HEK293 (cell line): ENCODE results near the gene RORB.

ENCODE experiments used
- CTCF ChIA-PET: fragments of 350-600 bp; formaldehyde crosslinking; extraction: SDS; loops from one replicate; lab custom pipeline; 2021; ENCODE audit warnings: antibody characterized with exemption; lab: Yijun Ruan, JAX
- POLR2A ChIA-PET: fragments of 300-600 bp; formaldehyde crosslinking; extraction: SDS; loops from one replicate; lab custom pipeline; 2020; ENCODE audit warnings: antibody characterized with exemption, inconsistent platforms; lab: Yijun Ruan, JAX
- H3K27ac ChIP-seq: fragments of 200-500 bp; sonication (Bioruptor generic); 2 replicates; pipeline ENCODE4 v1.5.1; 2014; ENCODE audit warnings: low read depth, low read length, control low read depth, inconsistent platforms; ENCODE audit errors: extremely low read depth
- H3K36me3 ChIP-seq, 2 experiments: fragments of 200-500 bp in 1 of 2; sonication (Bioruptor generic) in 1 of 2; 1 replicate in 1 of 2; 2 replicates in 1 of 2; pipeline ENCODE4 v1.5.1; 2014 to 2017; ENCODE audit warnings: inconsistent platforms in 2 of 2, low read length in 2 of 2; ENCODE audit not compliant: control insufficient read depth in 2 of 2, insufficient read depth in 1 of 2
- H3K4me1 ChIP-seq: fragments of 200-500 bp; sonication (Bioruptor generic); 2 replicates; pipeline ENCODE4 v1.5.1; 2014; ENCODE audit warnings: mild to moderate bottlenecking, low read length, inconsistent platforms; ENCODE audit not compliant: control insufficient read depth, insufficient read depth
- H3K4me3 ChIP-seq: 2 replicates; pipeline ENCODE4 v1.5.1; 2011; ENCODE audit warnings: low read depth, mild to moderate bottlenecking, control low read depth, low read length, moderate library complexity
- H3K9me3 ChIP-seq: fragments of 200-500 bp; sonication (Bioruptor generic); 2 replicates; pipeline ENCODE4 v1.5.1; 2014; ENCODE audit warnings: low read depth, low read length, inconsistent platforms; ENCODE audit not compliant: control insufficient read depth, insufficient read depth
- GLI4 ChIP-seq: fragments of 450-650 bp; formaldehyde crosslinking; IDR thresholded peaks from 2 replicates; pipeline ENCODE4 v1.5.1; 2016; ENCODE audit warnings: missing biosample characterization, missing genetic modification characterization
- KLF7 ChIP-seq: fragments of 450-650 bp; formaldehyde crosslinking; IDR thresholded peaks from 2 replicates; pipeline ENCODE4 v1.5.1; 2016; ENCODE audit warnings: missing biosample characterization, missing genetic modification characterization, borderline replicate concordance
- SCRT2 ChIP-seq: fragments of 450-650 bp; formaldehyde crosslinking; IDR thresholded peaks from 2 replicates; pipeline ENCODE4 v1.5.1; 2016; ENCODE audit warnings: missing biosample characterization, missing genetic modification characterization
- SETDB1 ChIP-seq: IDR thresholded peaks from one replicate; pipeline ENCODE4 v1.6.1; 2017; ENCODE audit warnings: mild to moderate bottlenecking, low read length, moderate library complexity, mixed read lengths; ENCODE audit not compliant: insufficient read length
- WT1 ChIP-seq: fragments of 450-650 bp; formaldehyde crosslinking; IDR thresholded peaks from 2 replicates; pipeline ENCODE4 v1.5.1; 2016; ENCODE audit warnings: missing biosample characterization, missing genetic modification characterization
- ZFP3 ChIP-seq: fragments of 450-650 bp; formaldehyde crosslinking; IDR thresholded peaks from 2 replicates; pipeline ENCODE4 v1.5.1; 2016; ENCODE audit warnings: low read depth, missing biosample characterization, missing genetic modification characterization
- ZNF175 ChIP-seq: fragments of 450-650 bp; formaldehyde crosslinking; IDR thresholded peaks from 2 replicates; pipeline ENCODE4 v1.5.1; 2016; ENCODE audit warnings: missing biosample characterization, missing genetic modification characterization
- ZNF23 ChIP-seq: fragments of 450-650 bp; formaldehyde crosslinking; IDR thresholded peaks from 2 replicates; pipeline ENCODE4 v1.5.1; 2016; ENCODE audit warnings: missing biosample characterization, missing genetic modification characterization, borderline replicate concordance
- ZNF350 ChIP-seq: fragments of 450-650 bp; formaldehyde crosslinking; IDR thresholded peaks from 2 replicates; pipeline ENCODE4 v1.5.0; 2017; ENCODE audit warnings: missing biosample characterization, mild to moderate bottlenecking, missing genetic modification characterization
- ZNF391 ChIP-seq: fragments of 450-650 bp; formaldehyde crosslinking; IDR thresholded peaks from 2 replicates; pipeline ENCODE4 v1.5.1; 2016; ENCODE audit warnings: low read depth, missing biosample characterization, missing genetic modification characterization, borderline replicate concordance
- ZNF404 ChIP-seq: fragments of 450-650 bp; formaldehyde crosslinking; IDR thresholded peaks from 2 replicates; pipeline ENCODE4 v1.5.1; 2017; ENCODE audit warnings: missing biosample characterization, missing genetic modification characterization
- ZNF423 ChIP-seq: fragments of 450-650 bp; formaldehyde crosslinking; IDR thresholded peaks from 2 replicates; pipeline ENCODE4 v1.5.1; 2016; ENCODE audit warnings: missing biosample characterization, missing genetic modification characterization
- ZNF510 ChIP-seq: fragments of 450-650 bp; formaldehyde crosslinking; IDR thresholded peaks from 2 replicates; pipeline ENCODE4 v1.5.1; 2018; ENCODE audit warnings: mild to moderate bottlenecking, missing genetic modification characterization, missing biosample characterization; ENCODE audit not compliant: insufficient replicate concordance
- ZNF571 ChIP-seq: fragments of 450-650 bp; formaldehyde crosslinking; IDR thresholded peaks from 2 replicates; pipeline ENCODE4 v1.5.0; 2017; ENCODE audit warnings: missing biosample characterization, missing genetic modification characterization
- ZNF776 ChIP-seq: fragments of 450-650 bp; formaldehyde crosslinking; IDR thresholded peaks from 2 replicates; pipeline ENCODE4 v1.5.0; 2017; ENCODE audit warnings: missing biosample characterization, missing genetic modification characterization, borderline replicate concordance
- TF ChIP-seq, protein P1 (sequence below): fragments of 450-650 bp; formaldehyde crosslinking; IDR thresholded peaks from 2 replicates; pipeline ENCODE4 v1.5.1; 2016; ENCODE audit warnings: missing biosample characterization, missing genetic modification characterization, low read depth
- TF ChIP-seq, protein P2 (sequence below): fragments of 450-650 bp; IDR thresholded peaks from 2 replicates; pipeline ENCODE4 v1.5.1; 2018; ENCODE audit warnings: missing biosample characterization, missing genetic modification characterization
- TF ChIP-seq, protein P3 (sequence below): fragments of 450-650 bp; IDR thresholded peaks from 2 replicates; pipeline ENCODE4 v1.5.1; 2018; ENCODE audit warnings: missing biosample characterization, mild to moderate bottlenecking, missing genetic modification characterization
- TF ChIP-seq, protein P4 (sequence below): fragments of 450-650 bp; formaldehyde crosslinking; IDR thresholded peaks from 2 replicates; pipeline ENCODE4 v1.5.1; 2017; ENCODE audit warnings: missing biosample characterization, missing genetic modification characterization
- TF ChIP-seq, protein P5 (sequence below): fragments of 450-650 bp; formaldehyde crosslinking; conservative IDR thresholded peaks from 2 replicates; pipeline ENCODE4 v1.5.1; 2016; ENCODE audit warnings: low read depth, missing biosample characterization, missing genetic modification characterization

The RORB gene

DNA sequence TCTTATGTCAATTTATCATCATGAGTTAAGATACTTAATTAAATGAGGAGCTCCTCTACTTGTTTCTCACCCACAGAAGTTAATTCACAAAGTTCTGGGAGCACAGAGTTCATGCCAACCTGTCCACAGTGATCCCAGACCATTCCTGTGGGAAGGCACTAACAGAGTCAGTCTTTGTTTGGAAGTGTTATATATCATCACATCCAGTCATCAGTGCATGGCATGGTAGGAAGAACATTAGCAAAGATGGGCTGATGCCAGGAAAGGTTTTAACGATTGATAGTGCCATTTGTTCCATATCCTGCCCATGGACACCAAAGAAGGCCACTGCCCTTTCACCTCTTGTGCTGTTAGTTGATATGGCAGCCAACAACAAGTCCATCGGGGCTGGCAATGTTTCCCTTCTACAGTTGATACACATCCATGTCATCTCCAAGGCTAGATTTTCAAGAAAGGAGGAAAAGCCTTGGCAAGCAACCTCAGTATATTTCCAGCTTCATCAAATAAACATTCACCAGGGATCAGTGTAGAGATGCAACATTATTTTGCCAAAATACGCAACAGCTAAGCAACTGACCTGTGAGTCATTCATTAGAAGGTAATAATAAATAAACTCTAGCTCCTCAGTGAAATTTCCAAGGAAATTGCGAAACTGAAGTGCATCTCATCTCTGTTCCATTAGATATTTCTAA is 169.6 kb downstream of the RORB start:
- Histone ChIP-seq H3K36me3 (peaks cover 0 to 3% of the 10 kb centered on the region in 2 experiments; a peak in 1 of 3 replicates), H3K4me1 (no peaks in the 10 kb centered on the region), H3K9me3 (no peaks in the 10 kb centered on the region), H3K27ac (no peak overlapping the region), H3K4me3 (no peak overlapping the region)
- no peak for TF ChIP-seq ZNF423
- TF ChIP-seq ZNF404 (tag by site-specific recombination): no peak
- no peak for TF ChIP-seq ZNF391 (tag by site-specific recombination)
- TF ChIP-seq, protein P1, sequence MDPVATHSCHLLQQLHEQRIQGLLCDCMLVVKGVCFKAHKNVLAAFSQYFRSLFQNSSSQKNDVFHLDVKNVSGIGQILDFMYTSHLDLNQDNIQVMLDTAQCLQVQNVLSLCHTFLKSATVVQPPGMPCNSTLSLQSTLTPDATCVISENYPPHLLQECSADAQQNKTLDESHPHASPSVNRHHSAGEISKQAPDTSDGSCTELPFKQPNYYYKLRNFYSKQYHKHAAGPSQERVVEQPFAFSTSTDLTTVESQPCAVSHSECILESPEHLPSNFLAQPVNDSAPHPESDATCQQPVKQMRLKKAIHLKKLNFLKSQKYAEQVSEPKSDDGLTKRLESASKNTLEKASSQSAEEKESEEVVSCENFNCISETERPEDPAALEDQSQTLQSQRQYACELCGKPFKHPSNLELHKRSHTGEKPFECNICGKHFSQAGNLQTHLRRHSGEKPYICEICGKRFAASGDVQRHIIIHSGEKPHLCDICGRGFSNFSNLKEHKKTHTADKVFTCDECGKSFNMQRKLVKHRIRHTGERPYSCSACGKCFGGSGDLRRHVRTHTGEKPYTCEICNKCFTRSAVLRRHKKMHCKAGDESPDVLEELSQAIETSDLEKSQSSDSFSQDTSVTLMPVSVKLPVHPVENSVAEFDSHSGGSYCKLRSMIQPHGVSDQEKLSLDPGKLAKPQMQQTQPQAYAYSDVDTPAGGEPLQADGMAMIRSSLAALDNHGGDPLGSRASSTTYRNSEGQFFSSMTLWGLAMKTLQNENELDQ: no peak
- TF ChIP-seq, protein P2, sequence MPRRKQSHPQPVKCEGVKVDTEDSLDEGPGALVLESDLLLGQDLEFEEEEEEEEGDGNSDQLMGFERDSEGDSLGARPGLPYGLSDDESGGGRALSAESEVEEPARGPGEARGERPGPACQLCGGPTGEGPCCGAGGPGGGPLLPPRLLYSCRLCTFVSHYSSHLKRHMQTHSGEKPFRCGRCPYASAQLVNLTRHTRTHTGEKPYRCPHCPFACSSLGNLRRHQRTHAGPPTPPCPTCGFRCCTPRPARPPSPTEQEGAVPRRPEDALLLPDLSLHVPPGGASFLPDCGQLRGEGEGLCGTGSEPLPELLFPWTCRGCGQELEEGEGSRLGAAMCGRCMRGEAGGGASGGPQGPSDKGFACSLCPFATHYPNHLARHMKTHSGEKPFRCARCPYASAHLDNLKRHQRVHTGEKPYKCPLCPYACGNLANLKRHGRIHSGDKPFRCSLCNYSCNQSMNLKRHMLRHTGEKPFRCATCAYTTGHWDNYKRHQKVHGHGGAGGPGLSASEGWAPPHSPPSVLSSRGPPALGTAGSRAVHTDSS (tag by site-specific recombination): no peak
- TF ChIP-seq SCRT2 (tag by site-specific recombination): no peak
- TF ChIP-seq, protein P3, sequence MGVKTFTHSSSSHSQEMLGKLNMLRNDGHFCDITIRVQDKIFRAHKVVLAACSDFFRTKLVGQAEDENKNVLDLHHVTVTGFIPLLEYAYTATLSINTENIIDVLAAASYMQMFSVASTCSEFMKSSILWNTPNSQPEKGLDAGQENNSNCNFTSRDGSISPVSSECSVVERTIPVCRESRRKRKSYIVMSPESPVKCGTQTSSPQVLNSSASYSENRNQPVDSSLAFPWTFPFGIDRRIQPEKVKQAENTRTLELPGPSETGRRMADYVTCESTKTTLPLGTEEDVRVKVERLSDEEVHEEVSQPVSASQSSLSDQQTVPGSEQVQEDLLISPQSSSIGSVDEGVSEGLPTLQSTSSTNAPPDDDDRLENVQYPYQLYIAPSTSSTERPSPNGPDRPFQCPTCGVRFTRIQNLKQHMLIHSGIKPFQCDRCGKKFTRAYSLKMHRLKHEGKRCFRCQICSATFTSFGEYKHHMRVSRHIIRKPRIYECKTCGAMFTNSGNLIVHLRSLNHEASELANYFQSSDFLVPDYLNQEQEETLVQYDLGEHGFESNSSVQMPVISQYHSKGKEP (tag by site-specific recombination): no peak
- no peak for TF ChIP-seq ZNF776 (tag by site-specific recombination)
- TF ChIP-seq ZFP3 (tag by site-specific recombination): no peak
- TF ChIP-seq, protein P4, sequence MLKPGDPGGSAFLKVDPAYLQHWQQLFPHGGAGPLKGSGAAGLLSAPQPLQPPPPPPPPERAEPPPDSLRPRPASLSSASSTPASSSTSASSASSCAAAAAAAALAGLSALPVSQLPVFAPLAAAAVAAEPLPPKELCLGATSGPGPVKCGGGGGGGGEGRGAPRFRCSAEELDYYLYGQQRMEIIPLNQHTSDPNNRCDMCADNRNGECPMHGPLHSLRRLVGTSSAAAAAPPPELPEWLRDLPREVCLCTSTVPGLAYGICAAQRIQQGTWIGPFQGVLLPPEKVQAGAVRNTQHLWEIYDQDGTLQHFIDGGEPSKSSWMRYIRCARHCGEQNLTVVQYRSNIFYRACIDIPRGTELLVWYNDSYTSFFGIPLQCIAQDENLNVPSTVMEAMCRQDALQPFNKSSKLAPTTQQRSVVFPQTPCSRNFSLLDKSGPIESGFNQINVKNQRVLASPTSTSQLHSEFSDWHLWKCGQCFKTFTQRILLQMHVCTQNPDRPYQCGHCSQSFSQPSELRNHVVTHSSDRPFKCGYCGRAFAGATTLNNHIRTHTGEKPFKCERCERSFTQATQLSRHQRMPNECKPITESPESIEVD: no peak
- no peak for TF ChIP-seq ZNF510 (tag by site-specific recombination)
- no peak for TF ChIP-seq KLF7 (tag by site-specific recombination)
- TF ChIP-seq, protein P5, sequence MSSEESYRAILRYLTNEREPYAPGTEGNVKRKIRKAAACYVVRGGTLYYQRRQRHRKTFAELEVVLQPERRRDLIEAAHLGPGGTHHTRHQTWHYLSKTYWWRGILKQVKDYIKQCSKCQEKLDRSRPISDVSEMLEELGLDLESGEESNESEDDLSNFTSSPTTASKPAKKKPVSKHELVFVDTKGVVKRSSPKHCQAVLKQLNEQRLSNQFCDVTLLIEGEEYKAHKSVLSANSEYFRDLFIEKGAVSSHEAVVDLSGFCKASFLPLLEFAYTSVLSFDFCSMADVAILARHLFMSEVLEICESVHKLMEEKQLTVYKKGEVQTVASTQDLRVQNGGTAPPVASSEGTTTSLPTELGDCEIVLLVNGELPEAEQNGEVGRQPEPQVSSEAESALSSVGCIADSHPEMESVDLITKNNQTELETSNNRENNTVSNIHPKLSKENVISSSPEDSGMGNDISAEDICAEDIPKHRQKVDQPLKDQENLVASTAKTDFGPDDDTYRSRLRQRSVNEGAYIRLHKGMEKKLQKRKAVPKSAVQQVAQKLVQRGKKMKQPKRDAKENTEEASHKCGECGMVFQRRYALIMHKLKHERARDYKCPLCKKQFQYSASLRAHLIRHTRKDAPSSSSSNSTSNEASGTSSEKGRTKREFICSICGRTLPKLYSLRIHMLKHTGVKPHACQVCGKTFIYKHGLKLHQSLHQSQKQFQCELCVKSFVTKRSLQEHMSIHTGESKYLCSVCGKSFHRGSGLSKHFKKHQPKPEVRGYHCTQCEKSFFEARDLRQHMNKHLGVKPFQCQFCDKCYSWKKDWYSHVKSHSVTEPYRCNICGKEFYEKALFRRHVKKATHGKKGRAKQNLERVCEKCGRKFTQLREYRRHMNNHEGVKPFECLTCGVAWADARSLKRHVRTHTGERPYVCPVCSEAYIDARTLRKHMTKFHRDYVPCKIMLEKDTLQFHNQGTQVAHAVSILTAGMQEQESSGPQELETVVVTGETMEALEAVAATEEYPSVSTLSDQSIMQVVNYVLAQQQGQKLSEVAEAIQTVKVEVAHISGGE (tag by site-specific recombination): no peak
- TF ChIP-seq GLI4: no peak
- no peak for TF ChIP-seq ZNF175 (tag by site-specific recombination)
- no peak for TF ChIP-seq ZNF350 (tag by site-specific recombination)
- no peak for TF ChIP-seq ZNF571 (tag by site-specific recombination)
- no peak for TF ChIP-seq SETDB1
- no peak for TF ChIP-seq WT1 (tag by site-specific recombination)
- TF ChIP-seq ZNF23 (tag by site-specific recombination): no peak
- ChIA-PET POLR2A (no interaction called here), CTCF (interaction anchor here (0.5 kb wide), 1 partner anchor 443 kb away, joined by 4 read pairs; no protein-coding TSS in a partner anchor)
